HG02943 (cell line): ENCODE measurements around the gene TSPAN3.

Source experiments
- ATAC-seq: cut with Tn5 transposase; IDR thresholded peaks from one replicate; pipeline ENCODE4 v1.9.1; 2021; ENCODE audit warnings: mild to moderate bottlenecking, low read depth, moderate library complexity; ENCODE audit not compliant: unreplicated experiment

Gene TSPAN3

DNA sequence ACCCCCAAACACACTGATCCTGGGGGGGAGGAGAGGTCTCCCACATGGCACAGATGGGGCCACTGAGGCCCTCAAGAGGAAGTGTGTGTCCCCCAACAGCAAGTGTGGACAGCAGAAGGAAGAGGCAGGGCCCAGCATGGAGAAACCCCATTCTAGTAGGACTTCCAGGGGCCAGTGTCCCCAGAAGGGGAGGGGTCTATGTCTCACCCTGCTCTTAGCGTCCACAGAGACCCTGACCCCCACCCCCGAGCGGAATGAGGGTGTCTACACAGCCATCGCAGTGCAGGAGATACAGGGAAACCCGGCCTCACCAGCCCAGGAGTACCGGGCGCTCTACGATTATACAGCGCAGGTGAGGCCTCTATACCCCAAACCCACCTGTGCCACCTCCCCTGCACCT, 35.3 kb downstream of the TSPAN3 start:
- no peak for ATAC-seq

DNA sequence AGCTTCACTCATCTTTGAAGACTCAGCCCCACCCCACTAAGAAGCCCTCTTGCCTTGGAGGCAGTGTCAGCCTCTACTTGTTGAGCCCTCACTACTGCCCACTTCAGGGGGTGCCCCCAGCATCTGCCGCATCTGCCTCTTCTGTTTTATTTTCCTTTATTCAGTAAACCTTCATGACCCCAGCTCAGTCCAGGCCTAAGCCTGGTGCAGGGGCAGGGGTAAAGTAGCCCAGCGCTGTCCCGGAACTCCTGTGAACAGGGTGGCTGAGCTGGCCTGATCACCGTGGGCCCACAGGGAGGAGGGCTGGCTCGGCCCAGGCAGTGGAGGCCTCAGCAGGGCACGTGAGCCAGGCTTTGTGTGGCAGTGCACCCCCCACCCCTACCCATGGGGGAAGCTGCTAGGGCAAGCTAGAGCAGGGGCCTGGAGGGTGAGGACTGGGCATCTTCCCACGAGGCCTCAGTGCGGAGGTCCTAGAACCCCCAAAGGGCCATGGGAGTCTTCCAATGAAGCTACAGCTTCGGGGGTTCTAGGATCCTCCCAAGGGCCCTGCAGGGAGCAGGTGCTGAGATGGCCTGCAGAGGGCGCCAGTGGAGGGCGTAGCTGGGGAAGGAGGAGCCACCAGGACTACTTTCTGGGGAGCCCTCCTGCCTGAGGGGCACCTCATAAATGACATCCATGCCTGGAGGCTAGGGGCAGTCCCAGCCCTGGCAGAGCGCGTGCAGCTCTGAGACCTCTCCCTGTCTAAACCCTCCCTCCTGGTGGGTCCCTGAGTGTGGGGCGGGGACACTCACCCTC, 36.0 kb downstream of the TSPAN3 start:
- no peak for ATAC-seq

DNA sequence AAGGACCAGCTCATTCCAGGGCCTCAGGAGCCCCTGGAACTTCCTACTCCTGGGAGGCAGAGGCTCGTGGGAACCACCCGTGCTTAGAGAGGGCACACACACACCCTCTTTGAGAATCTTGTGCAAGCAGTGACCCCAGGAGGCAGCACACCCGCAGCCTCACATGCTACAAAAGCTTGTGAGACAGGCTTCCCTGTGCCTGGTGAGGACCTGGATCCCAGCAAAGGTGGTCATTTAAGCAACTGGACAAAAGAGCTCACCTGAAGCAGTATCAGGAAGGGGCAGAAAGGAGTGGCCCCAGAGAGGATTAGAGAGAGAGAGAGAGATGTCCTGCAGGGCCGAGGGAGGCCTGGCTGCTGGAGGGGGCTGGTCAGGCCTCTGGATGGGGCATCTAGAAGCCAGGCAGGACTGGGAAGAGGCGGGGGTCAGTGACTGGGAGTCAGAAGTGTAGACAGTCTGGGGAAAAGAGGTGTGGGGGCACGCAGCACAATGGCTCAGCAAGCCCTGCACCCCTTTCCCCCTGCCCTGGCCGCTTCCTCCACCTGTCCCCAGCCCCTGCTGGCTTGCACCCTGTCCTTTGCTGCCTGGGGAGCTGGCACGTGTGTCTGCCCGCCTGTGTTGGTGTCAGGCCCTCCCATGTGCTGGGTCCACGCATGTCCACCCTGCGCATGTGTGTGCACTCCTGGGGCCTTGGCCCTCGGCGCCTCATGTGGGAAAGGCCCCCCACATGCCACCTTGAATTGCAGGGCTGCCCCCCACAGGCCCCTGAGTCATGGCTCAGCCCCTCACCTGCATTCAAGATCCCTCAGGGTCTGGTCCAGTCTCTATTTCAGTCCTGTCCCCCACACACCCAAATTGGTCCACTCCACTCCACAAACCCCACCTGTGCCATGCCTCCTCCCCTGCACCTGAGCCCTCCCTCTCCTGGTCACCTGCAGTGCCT, 36.9 kb downstream of the TSPAN3 start:
- ATAC-seq, result no peak

DNA sequence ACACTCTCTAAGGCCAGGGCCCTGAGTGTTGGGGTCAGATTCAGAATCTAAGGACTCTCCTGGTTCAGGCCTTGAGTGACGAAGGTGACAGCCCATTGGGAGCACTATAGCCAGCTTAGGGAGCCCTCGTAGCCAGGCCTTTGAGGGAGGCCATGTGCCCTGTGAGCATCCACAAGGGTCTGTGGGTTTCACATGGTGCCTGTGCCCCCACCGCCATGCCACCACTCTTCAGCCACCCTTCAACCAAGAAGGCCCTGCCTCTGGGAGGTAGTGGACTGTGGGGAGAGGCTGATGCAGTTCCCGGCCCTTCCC, 37.5 kb downstream of the TSPAN3 start:
- ATAC-seq, result no peak

DNA sequence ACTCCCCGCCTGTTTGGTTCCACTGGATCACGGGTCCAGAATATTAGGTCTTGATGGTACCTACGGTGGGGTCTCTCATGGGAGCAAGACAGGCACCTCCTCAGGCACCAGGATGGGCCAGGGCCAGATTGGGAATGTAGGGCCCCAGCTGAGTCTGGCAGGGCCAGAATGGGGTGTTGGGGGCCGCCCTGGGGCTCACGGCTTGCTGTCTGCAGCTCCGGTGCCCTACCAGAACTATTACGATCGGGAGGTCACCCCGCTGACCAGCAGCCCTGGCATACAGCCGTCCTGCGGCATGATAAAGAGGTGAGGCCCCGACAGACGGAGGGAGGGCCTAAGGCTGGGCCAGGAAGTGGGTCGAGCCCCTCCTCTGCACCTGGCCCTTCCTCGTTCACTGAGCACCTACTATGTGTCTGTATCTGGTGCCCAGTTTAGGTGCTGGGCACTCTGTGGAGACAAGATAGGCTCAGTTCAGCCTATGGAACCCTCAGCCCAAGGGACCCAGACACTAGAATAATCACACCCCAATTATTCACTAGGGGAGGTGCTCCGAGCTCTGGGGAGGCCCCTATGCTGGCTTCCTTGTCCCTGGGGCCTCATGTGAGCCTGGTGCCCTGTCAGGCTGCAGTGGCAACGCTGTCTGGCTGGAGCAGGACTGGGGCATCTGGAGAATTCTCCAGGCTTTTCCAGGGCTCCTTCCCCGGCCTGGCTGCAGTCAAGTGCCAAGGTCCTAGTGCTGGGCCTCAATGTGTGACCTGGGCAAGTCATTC, 38.1 kb downstream of the TSPAN3 start:
- no peak for ATAC-seq

DNA sequence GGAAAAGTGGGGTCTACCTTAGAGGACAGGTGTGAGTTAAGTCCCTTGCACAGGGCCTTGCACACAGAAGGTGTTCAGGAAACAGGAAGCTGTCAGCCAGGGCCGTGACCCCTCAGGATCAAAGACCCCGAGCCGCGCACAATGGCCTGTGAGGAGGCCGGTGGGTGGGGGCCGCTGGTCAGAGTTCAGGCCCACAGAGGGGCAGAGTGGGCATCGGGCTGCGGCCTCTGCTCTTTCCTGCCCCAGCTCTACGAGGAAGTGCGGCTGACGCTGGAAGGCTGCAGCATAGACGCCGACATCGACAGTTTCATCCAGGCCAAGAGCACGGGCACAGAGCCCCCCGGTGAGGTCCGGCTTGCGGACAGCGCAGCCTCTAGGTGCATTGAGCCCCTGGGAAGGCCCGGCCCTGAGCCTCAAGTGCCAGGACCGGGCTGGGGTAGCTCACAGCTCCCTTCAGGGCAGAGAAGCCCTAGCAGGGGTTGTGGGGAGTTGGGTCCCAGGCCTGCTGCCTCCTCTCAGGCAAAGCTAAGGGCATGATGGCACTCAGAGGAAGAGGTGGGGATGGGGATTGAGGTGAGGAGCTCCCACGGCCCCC, 38.8 kb downstream of the TSPAN3 start:
- ATAC-seq, result no peak

DNA sequence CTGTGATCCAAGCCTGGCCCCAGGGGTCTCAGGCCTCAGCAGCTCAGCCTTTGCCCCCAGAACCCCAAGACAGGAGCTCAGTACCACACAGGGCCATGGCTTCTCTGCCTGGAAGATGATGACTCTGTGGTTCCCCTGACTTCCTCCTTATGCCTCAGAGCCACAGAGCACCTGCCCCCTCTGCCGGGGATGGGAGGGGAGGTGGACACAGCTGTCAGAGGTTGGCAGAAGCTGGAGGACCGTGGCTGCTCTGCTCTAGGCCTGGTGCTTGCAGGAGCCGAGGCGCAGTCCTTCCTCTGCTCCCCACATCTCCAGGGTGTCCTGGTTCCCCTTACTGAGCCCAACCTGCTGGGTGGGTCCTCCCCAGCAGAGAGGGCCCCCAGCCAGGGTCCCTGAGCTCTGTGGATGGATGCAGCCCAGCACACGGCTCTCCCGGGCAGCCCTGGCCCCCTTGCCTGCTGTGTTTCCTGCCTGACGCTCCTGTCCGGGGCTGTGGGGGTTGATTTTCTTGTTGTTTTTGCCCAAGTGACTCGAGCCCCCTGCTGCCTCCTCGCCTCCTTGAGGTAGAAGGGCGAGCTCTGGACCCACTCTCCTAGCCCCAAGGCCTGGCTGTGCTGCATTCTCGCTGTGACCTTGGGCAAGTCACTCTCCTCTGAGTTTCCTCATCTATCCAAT, 39.4 kb downstream of the TSPAN3 start:
- ATAC-seq, result no peak

DNA sequence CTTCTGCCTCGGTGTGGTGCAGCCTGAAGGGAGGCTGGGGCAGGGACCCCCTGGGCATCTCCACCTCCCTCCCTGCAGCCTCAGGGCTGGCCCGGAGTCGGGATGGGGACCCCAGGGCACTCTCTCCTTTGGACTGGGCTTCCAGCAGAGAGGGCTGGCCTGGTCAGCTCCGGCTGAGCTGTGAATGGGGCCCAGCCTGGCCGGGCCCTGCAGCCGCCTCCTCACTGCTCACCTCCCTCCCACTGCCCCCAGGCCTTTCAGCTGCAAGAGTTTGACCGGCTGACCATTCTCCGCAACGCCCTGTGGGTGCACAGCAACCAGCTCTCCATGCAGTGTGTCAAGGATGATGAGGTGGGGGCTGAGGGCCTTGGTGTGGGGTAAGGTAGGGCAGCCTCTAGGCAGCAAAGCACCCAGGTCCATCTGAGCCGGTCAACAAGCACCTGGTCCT, 40.0 kb downstream of the TSPAN3 start:
- no peak for ATAC-seq

DNA sequence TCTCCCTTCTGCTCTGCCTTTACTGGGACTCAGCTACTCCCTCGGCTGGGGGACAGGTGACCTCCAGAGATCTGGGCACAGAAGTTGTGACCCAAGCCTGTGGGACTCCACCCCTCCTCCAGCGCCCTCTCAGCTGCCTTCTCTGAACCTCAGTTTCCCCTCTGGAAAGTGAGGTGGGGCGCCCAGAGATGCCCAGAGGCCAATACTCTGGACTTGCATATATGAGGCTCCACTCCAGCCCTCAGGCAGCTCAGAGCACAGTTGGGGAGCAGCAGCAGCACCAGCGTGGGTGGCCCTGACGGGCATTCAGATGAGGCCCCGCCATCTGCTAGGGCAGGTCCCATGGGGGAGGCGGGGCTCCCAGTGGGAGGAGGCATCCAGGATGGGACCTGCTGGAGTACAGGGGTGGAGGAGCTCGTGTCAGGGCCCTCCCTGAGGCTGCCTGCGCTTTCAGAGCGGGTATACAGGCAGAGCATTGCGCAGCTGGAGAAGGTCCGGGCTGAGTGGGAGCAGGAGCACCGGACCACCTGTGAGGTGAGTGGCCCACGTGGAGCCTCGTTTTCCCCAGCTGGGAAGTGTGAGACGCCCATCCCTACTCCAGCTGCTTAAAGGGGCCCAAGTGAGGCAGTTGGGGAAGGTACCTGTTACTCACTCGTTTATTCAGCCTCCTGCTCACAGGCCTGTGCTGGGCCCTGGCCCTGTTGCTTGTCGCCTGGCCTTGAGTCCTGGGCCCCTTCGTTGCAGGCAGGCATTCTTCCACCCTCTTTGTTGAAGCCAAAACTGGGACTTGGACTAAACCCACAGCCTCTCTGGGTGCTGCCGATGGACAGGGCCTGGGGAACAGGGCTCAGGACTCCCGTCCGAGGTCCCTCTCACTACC, 40.6 kb downstream of the TSPAN3 start:
- no peak for ATAC-seq

DNA sequence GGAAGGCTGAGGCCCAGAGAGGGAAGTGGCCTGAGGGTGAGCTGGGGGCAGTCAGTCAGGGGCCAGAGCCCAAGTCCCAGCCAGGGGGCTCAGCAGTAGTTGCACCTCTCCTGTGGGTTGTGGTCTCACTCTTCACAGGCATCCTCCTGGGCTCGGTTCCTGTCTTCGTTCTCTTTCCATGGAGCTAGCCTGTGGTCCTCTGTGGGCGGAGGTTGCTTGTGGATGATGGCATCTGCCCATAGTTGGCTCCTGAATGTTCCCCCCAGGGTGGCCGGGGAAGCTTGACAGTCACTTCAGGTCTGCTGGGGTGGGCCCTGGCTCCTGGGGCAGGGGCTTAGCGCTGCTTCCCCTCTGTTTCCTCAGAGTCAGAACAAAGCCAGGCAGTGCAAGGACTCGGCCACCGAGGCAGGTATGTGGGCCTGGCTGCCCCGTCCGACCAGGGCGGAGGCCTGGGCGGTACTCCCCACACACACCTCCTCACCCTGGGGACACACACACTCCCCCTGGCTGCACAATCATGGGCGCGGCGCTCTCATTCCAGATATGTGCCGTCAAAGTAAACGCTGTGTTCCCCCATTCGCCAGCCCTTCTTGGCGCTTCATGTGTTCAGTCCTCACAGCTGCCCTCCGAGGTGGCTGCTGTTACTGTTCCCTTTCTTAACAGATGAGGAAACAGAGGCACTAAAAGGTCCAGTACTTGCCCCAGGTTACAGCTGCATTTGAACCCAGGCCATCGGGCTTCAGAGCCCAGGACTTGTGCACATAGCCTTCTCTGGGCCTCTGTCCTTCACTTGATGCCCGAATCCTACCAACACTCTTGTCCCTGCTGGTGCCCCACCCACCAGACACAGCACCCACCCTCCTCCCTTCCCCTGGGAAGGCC, 41.5 kb downstream of the TSPAN3 start:
- no peak for ATAC-seq

DNA sequence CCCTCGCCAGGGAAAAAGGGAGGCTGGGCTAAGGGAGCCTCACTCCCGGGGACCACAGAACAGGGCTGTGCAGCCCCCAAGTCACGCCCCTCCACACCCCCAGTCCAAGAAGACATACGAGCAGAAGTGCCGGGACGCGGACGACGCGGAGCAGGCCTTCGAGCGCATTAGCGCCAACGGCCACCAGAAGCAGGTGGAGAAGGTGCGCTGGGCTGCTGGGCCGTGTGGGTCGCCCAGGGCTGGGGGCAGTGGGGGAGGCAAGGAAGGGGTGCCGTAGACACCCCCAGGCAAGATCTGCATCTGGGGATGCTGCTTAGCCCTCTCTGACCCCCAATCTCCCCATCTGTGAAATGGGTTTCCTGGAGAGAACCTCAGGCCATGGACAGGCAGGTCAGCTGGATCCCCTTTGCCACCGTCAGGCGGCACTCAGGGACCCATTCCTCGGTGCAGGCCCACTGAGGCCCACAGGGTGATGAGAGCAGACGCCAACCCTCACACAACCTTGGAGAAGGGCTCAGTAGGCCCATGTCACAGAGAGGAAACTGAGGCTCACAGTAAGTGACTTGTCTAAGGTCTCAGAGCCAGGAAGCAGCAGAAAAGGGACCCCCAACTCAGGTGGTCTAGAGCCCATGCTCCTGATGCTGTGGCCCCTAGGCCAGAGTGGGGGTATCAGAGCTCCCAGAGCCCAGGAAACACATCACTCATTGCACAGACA, 42.3 kb downstream of the TSPAN3 start:
- no peak for ATAC-seq

DNA sequence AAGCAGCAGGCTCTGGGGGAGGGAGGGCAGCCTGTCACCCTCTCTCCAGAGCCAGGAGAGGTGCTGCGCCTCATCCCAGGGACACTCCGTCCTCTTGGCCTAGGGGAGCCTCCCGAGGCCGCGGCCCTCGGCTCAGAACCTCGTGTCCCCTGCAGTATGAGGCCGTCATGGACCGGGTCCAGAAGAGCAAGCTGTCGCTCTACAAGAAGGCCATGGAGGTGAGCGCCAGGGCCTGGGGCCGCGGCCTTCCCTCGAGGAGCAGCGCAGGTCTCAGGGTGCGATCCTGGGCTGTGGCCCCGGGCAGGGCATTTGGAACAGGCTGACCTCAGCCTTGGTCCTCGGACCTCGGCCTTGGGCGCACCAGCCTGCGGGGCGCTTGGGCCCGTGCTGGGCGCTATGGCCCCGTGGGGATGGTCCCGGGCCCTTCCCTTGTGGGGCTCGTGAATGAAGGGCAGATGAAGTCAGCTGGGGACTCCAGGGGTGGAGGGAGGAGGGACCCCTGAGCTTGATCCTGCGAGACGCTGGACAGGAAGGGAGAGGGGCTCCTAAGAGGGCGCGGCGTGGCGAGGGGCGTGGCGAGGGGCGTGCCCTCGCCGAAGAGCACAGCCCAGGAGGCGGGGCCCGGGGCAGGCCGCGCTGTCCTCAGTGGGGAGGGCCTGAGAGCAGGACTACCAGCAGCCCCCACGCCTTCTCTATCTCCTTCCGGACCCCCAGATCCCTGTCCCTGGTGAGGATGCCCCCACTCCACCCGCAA, 43.0 kb downstream of the TSPAN3 start:
- ATAC-seq, result no peak

DNA sequence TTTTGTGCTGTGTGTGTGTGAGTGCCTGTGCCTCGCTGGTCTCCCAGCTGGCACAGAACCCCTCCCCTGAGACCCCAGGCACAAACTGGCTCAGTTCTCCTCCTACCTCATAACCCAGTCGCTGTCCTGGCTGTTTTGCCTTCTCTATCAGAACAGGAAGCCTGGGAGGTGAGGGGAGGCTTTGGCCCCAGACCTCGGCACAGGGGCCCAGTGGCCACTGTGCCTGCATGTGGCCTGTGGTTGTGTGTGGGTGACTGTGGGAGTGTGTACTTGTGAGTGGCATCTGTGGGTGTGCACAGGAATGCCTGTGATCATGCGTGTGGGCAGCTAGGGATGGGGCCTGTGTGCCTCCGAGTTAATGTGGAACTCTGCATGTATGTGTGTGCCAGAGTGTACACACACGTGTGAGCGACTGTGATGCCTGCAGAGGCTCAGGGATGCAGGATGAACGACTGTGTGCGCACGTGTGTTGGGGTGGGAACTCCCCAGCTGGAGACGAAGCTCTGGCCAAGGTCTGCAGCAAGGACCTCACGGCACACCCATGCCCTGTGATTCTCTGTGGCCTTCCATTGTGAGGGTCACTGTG, 43.7 kb downstream of the TSPAN3 start:
- no peak for ATAC-seq

DNA sequence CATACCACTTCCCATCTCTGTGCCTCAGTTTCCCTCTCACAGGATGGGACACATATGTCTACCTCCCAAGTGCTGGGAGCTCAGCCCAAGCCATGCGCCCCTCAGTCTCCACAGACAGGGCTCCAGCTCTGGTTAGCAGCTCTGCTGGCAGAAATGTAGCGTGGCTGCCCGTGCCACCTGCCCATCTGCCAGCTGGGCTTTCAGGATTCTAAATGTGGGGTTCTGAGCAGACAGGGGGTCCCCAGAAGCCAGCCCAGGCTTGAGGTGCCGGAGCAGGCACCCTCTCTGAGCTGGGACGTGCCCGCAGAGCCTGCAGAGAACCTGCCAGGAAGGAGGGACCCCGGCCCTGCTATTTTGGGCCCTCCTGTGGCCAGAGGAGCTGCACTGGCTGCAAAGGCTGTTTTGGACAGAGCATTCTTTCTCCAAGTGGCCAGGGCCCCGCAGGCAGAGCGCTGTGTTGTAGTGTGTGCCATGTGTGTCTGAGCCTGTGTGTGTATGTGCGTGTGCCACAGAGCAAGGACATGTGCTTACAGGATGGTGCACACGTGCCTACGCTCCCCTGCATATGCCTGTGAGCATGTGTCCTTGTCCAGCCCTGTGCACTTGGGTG, 44.3 kb downstream of the TSPAN3 start:
- no peak for ATAC-seq

DNA sequence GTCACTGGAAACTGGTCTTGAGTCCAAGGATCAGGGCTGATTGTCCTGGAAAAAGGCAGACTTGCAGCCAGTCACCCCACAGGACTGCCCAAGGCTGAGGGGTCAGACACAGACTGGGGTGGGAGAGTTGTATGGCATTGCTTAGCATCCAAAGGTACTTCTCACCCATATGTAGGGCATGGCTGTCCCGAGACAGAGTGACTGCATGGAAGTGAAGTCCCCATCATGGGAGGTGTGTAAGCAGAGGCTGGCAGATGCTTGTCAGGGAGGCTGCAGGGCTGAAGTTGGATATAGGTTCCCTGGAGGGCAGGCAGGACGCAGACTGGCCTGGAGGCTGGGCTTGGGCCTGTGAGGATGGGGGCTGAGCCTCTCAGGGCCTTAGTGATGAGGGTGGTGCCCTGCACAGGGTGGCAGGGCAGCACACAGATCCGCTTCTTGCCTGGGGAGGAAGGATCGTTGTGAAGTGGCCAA, 44.9 kb downstream of the TSPAN3 start:
- ATAC-seq, result no peak
